MCF 10A (cell line): Measurements from ENCODE around the gene PLXNC1. TPM values are rescaled to one million over a fixed set of nuclear protein-coding genes. Genes with fewer than 3 reads are reported as not detected.

Experiments
- BruUV-seq: library from RNA; stranded (reverse); fragments of 400-500 nt; replicated peaks from 2 replicates; lab custom pipeline; 2021; lab: Mats Ljungman, UMichigan
- CTCF ChIA-PET: fragments of 300-600 bp; sonication (Branson Sonifier 250); formaldehyde crosslinking; extraction: SDS; loops from one replicate; lab custom pipeline; 2021; ENCODE audit warnings: antibody characterized with exemption, inconsistent platforms; lab: Yijun Ruan, JAX
- POLR2A ChIA-PET: fragments of 300-600, 350-650 bp; sonication (Branson Sonifier 250); formaldehyde crosslinking; extraction: SDS; loops from one replicate; lab custom pipeline; 2020; ENCODE audit warnings: antibody characterized with exemption, inconsistent platforms; lab: Yijun Ruan, JAX
- DNase-seq: peaks from one replicate; pipeline ENCODE4 v3.0.0-alpha.2; 2018; ENCODE audit not compliant: unreplicated experiment
- H3K27ac Mint-ChIP-seq: one replicate; pipeline ENCODE4 v1.8.0; 2022; ENCODE audit warnings: mild to moderate bottlenecking, low read depth, mixed read lengths; ENCODE audit not compliant: unreplicated experiment
- H3K27me3 Mint-ChIP-seq: one replicate; pipeline ENCODE4 v1.8.0; 2022; ENCODE audit warnings: mixed read lengths; ENCODE audit not compliant: insufficient read depth, unreplicated experiment
- H3K36me3 Mint-ChIP-seq: one replicate; pipeline ENCODE4 v1.8.0; 2022; ENCODE audit warnings: mild to moderate bottlenecking, moderate library complexity, mixed read lengths; ENCODE audit not compliant: insufficient read depth, unreplicated experiment
- H3K4me1 Mint-ChIP-seq: one replicate; pipeline ENCODE4 v1.8.0; 2022; ENCODE audit warnings: mixed read lengths; ENCODE audit not compliant: insufficient read depth, unreplicated experiment
- H3K4me3 Mint-ChIP-seq: one replicate; pipeline ENCODE4 v1.8.0; 2022; ENCODE audit warnings: mild to moderate bottlenecking, moderate library complexity, mixed read lengths; ENCODE audit not compliant: unreplicated experiment
- H3K9me3 Mint-ChIP-seq: one replicate; pipeline ENCODE4 v1.8.0; 2022; ENCODE audit warnings: mixed read lengths; ENCODE audit not compliant: unreplicated experiment
- intact Hi-C: fragments of 100-400 bp; cut with micrococcal nuclease; formaldehyde crosslinking; loops from 2 replicates; pipeline ENCODE4 v1.14.1; 2022
- total RNA-seq: library from RNA; stranded (reverse); gene quantifications from 2 replicates; pipeline ENCODE4 v1.2.3, GENCODE V29; 2022
- TF ChIP-seq, protein P1 (sequence below): fragments of 200-600 bp; IDR thresholded peaks from one replicate; pipeline ENCODE4 v1.8.0; 2022; ENCODE audit warnings: antibody characterized with exemption, mild to moderate bottlenecking; ENCODE audit not compliant: unreplicated experiment

Gene PLXNC1
- total RNA-seq, 1 experiment from 2014 or later, result 2.4 TPM

DNA sequence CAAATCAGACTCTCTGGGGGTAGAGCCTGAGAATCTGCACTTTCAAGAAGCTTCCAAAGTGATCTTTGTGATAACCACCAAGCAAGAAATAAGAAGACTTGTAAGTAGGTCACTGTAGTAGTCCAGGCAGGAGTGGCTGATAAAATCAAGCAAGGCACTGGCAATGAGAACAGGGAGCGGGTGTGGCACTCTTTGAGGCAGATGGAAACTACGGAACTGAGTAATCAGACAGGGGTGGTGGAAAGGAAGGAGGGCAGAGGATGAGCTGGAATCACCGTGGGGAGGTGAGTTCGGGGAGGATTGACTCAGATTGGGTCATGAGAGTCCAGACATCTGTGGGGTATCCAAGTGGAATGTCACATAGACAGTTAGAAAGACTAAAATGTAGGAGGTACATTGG is 44.4 kb upstream of the PLXNC1 start:
- no peaks in the 10 kb centered on the region for H3K36me3 Mint-ChIP-seq
- peaks cover 38% of the 10 kb centered on the region for H3K4me1 Mint-ChIP-seq
- no peak for DNase-seq
- BruUV-seq, result no TSS peak
- ChIA-PET POLR2A (interaction anchor here (0.6 to 6.4 kb wide), 9 partner anchors 29 to 706 kb away, joined by 3 to 90 read pairs (median 3); partner anchors contain the start of genes CRADD and SOCS2), CTCF (interaction anchor here (0.6 to 6.8 kb wide), 10 partner anchors 8 to 685 kb away, joined by 3 to 245 read pairs (median 34); no protein-coding TSS in a partner anchor)
- H3K27me3 Mint-ChIP-seq, result no peaks in the 10 kb centered on the region
- H3K9me3 Mint-ChIP-seq, result no peaks in the 10 kb centered on the region
- intact Hi-C loops, result loop anchor here (2.0 to 10.0 kb wide), 2 partner anchors 601 to 689 kb away; no protein-coding TSS in a partner anchor
- H3K27ac Mint-ChIP-seq, result peak overlapping the region; percentile 13
- TF ChIP-seq, protein P1, sequence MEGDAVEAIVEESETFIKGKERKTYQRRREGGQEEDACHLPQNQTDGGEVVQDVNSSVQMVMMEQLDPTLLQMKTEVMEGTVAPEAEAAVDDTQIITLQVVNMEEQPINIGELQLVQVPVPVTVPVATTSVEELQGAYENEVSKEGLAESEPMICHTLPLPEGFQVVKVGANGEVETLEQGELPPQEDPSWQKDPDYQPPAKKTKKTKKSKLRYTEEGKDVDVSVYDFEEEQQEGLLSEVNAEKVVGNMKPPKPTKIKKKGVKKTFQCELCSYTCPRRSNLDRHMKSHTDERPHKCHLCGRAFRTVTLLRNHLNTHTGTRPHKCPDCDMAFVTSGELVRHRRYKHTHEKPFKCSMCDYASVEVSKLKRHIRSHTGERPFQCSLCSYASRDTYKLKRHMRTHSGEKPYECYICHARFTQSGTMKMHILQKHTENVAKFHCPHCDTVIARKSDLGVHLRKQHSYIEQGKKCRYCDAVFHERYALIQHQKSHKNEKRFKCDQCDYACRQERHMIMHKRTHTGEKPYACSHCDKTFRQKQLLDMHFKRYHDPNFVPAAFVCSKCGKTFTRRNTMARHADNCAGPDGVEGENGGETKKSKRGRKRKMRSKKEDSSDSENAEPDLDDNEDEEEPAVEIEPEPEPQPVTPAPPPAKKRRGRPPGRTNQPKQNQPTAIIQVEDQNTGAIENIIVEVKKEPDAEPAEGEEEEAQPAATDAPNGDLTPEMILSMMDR, result no peak
- no peak overlapping the region for H3K4me3 Mint-ChIP-seq

DNA sequence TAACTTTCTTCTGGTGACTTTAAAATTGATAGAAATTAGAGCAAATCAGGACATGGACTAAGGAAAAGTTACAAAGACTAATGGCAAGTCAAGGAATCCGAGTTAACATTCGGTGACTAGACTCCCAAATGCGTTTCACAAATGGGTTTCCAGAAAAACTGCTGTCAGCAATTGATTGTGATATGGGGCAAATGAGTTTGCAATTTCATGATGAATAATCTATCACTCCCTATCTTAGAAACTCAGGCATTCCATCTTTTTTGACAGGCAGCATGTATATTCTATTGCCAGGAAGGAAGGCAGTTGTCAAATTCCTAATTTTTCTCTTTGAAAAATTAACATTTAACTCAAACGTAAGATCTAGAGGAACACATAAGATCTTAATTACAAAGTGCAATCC is 40.5 kb upstream of the PLXNC1 start:
- intact Hi-C loops, result loop anchor here (10.0 kb wide), 1 partner anchor 693 kb away; no protein-coding TSS in a partner anchor

DNA sequence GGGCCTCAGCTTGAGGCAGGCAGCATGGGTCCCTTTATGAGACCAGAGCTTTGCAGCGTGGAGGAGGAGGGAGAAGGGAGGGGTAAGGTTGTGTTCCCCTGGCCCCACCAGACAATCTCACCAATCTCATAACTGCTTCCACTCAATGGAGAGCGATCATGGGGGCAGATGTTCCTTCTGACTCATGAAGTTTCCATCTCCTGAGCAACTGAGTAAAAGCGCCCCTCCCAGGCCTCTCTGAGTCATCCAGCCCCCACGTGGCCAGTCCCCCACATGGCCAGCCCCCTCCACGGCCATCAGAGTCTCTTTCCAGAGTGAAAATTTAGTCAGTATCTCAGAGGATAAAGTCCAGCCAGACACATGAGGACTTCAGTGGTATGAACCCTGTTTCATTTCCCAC is 39.2 kb upstream of the PLXNC1 start:
- no peaks in the 10 kb centered on the region for H3K27me3 Mint-ChIP-seq
- TF ChIP-seq, protein P1, result no peak
- intact Hi-C loops, result loop anchor here (10.0 kb wide), 1 partner anchor 694 kb away; no protein-coding TSS in a partner anchor
- ChIA-PET CTCF (interaction anchor here (0.6 kb wide), 2 partner anchors 126 to 607 kb away, joined by 3 to 4 read pairs; no protein-coding TSS in a partner anchor), POLR2A (no interaction called here)
- no peak overlapping the region for H3K27ac Mint-ChIP-seq
- no peak for DNase-seq
- BruUV-seq, result no TSS peak
- H3K9me3 Mint-ChIP-seq, result no peaks in the 10 kb centered on the region
- H3K4me1 Mint-ChIP-seq, result peaks cover 2% of the 10 kb centered on the region
- H3K4me3 Mint-ChIP-seq, result no peak overlapping the region
- H3K36me3 Mint-ChIP-seq, result no peaks in the 10 kb centered on the region

More for the DNA sequence above, 40.5 kb upstream of the PLXNC1 start:
- CTCF ChIA-PET, result interaction anchor here (0.7 to 1.2 kb wide), 4 partner anchors 36 to 605 kb away, joined by 3 to 6 read pairs (median 4); no protein-coding TSS in a partner anchor
- Mint-ChIP-seq H3K4me3 (no peak overlapping the region), H3K36me3 (no peaks in the 10 kb centered on the region), H3K4me1 (peaks cover 7% of the 10 kb centered on the region), H3K27ac (no peak overlapping the region), H3K9me3 (no peaks in the 10 kb centered on the region), H3K27me3 (no peaks in the 10 kb centered on the region)
- DNase-seq, result no peak
- POLR2A ChIA-PET, result no interaction called here
- TF ChIP-seq, protein P1, result no peak
- BruUV-seq, result no TSS peak

DNA sequence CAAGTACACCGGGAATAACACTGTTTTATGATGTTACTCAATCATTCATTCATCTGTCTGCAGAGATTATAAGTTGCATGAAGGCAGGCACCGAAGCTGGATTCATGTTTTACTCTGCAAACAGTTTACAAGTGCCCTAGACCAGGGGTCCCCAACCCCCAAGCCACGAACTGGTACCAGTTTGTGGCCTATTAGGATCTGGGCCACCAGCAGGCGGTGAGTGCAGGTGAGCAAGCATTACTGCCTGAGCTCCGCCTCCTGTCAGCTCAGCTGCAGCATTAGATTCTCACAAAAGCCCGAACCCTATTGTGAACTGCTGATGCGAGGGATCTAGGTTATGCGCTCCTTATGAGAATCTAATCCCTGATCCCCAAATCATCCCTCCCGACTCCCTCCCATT is 38.1 kb upstream of the PLXNC1 start:
- CTCF ChIA-PET, result interaction anchor here (3.4 kb wide), 1 partner anchor 7 kb away, joined by 33 read pairs; no protein-coding TSS in a partner anchor
- no peaks in the 10 kb centered on the region for H3K4me1 Mint-ChIP-seq
- TF ChIP-seq, protein P1, result no peak
- H3K4me3 Mint-ChIP-seq, result no peak overlapping the region
- no peak overlapping the region for H3K27ac Mint-ChIP-seq
- no peaks in the 10 kb centered on the region for H3K27me3 Mint-ChIP-seq
- POLR2A ChIA-PET, result no interaction called here
- BruUV-seq, result no TSS peak
- DNase-seq, result no peak
- intact Hi-C loops, result no loop called here
- H3K9me3 Mint-ChIP-seq, result no peaks in the 10 kb centered on the region
- no peaks in the 10 kb centered on the region for H3K36me3 Mint-ChIP-seq
